GM21723 (cell line): ENCODE data around the gene KLK13.

Source experiments
- ATAC-seq: cut with Tn5 transposase; IDR thresholded peaks from one replicate; pipeline ENCODE4 v1.9.1; 2021; ENCODE audit warnings: mild to moderate bottlenecking, moderate library complexity; ENCODE audit not compliant: unreplicated experiment

KLK13 gene

GRCh38 chr19:51023946-51024345, 40.9 kb downstream of the KLK13 start:
- no peak for ATAC-seq

GRCh38 chr19:51022526-51022925, 42.4 kb downstream of the KLK13 start:
- ATAC-seq, result no peak

GRCh38 chr19:51020988-51021651, 43.8 kb downstream of the KLK13 start:
- ATAC-seq, result no peak

- no peak for ATAC-seq
Measured at GRCh38 chr19:51019544-51019925, 45.4 kb downstream of the KLK13 start, which contains the start of gene KLK10. Gene KLK10, minus strand, starts transcription at chr19:51019709. Its CDS starts 579 bp downstream, at chr19:51019130.

- no peak for ATAC-seq
Measured at GRCh38 chr19:51018745-51019543, 45.9 kb downstream of the KLK13 start.

- ATAC-seq, result no peak
Measured at GRCh38 chr19:51016798-51017683, 47.9 kb downstream of the KLK13 start.

- no peak for ATAC-seq
Measured at GRCh38 chr19:51015691-51016267, 49.1 kb downstream of the KLK13 start.

- ATAC-seq, result no peak
Measured at GRCh38 chr19:51014242-51014641, 50.6 kb downstream of the KLK13 start.

- ATAC-seq, result no peak
Measured at GRCh38 chr19:51012661-51013190, 52.2 kb downstream of the KLK13 start.

GRCh38 chr19:51010066-51010795, 54.7 kb downstream of the KLK13 start:
- ATAC-seq, result no peak

GRCh38 chr19:51009061-51009891, 55.6 kb downstream of the KLK13 start:
- ATAC-seq, result no peak

- no peak for ATAC-seq
Measured at GRCh38 chr19:51007488-51007887, 57.4 kb downstream of the KLK13 start.

GRCh38 chr19:51006406-51006805, 58.5 kb downstream of the KLK13 start:
- ATAC-seq, result no peak
